ENCODE measurements around the gene BACE2. TPM values are rescaled to one million over a fixed set of nuclear protein-coding genes. Genes with fewer than 3 reads are reported as not detected.

The BACE2 gene
- total RNA-seq, 1 experiment from 2014 or later, result 23.2 TPM

DNA sequence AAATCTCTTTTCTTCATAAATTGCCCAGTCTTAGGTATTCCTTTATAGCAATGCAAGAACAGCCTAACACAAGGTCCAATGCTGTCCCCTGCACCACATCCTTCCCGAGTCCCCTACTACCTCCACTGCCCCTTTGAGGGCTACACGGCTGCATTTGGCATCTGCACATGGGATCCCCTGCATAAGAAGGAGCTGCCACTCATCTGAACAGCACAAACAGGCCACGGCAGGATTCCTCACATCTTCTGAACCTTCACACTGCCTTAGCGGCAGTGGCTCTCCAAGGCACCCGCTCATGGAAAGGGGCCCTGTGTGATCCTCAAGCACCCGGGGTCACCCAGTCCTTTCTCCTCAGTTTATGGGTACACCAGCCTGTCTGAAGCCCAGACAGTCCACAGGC is 29.2 kb upstream of the BACE2 start:
- H3K9me2 ChIP-seq (ENCODE audit: insufficient read depth), result no peaks in the 10 kb centered on the region
- DNase-seq (ENCODE audit: low read depth, low spot score), result no peak
- TF ChIP-seq RAD21 (IDR thresholded peaks at IDR 0.05; ENCODE audit: low read depth) (no peak), POLR2AphosphoS5 (IDR thresholded peaks at IDR 0.05; ENCODE audit: low read depth, low read length) (no peak), TCF7L2 (IDR thresholded peaks at IDR 0.05; ENCODE audit: borderline replicate concordance, extremely low read depth, insufficient read depth, insufficient read length) (no peak), ELF1 (IDR thresholded peaks at IDR 0.05; ENCODE audit: borderline replicate concordance, low read depth) (no peak), POLR2A (IDR thresholded peaks at IDR 0.05; ENCODE audit: borderline replicate concordance, extremely low read depth, insufficient read depth, insufficient read length) (no peak), SRF (IDR thresholded peaks at IDR 0.05; ENCODE audit: low read depth) (no peak), FOSL1 (IDR thresholded peaks at IDR 0.05; ENCODE audit: low read depth) (no peak)
- TF ChIP-seq, protein P1, sequence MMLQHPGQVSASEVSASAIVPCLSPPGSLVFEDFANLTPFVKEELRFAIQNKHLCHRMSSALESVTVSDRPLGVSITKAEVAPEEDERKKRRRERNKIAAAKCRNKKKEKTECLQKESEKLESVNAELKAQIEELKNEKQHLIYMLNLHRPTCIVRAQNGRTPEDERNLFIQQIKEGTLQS (IDR thresholded peaks at IDR 0.05), result no peak
- intact Hi-C loops (cut with micrococcal nuclease), result no loop called here
- H3K9ac ChIP-seq (ENCODE audit: low read length), result no peak overlapping the region
- H3K27me3 ChIP-seq (ENCODE audit: insufficient read depth, low read length), result peaks cover 10% of the 10 kb centered on the region; the same call in 1 of the 2 replicates
- no peak overlapping the region for H2AFZ ChIP-seq (ENCODE audit: low read depth, low read length, poor library complexity, severe bottlenecking)
- no peak overlapping the region for H3K27ac ChIP-seq (ENCODE audit: low read depth, low read length)
- ATAC-seq, result no peak
- H3K4me3 ChIP-seq (replicated peaks in 1 of 2; ENCODE audit: low read depth in 1 of 2, low read length in 2 of 2), result no peak overlapping the region
- peaks cover 0 to 7% of the 10 kb centered on the region in 2 experiments; a peak in 1 of 4 replicates for H3K4me1 ChIP-seq (ENCODE audit: control insufficient read depth in 1 of 2, insufficient read depth in 2 of 2, low read length in 2 of 2)
- no peaks in the 10 kb centered on the region for H3K9me3 ChIP-seq (ENCODE audit: control insufficient read depth in 1 of 2, insufficient read depth in 1 of 2, low read depth in 1 of 2, low read length in 2 of 2)
- BruUV-seq (replicated peaks), result no TSS peak
- RAD21 ChIA-PET (ENCODE audit: low non-redundant PET in 1 of 2, low total read pairs in 2 of 2, uncharacterized antibody in 2 of 2, unreplicated experiment in 2 of 2), result no interaction called here
- POLR2A ChIA-PET, result no interaction called here
- no peaks in the 10 kb centered on the region for H4K20me1 ChIP-seq (ENCODE audit: insufficient read depth)
- no peaks in the 10 kb centered on the region for H3K79me2 ChIP-seq (ENCODE audit: insufficient read depth, low read length)
- H3K36me3 ChIP-seq (ENCODE audit: control insufficient read depth in 1 of 2, insufficient read depth in 2 of 2, low read length in 2 of 2), result no peaks in the 10 kb centered on the region
- no peak overlapping the region for H3K4me2 ChIP-seq (ENCODE audit: low read length)
- CTCF ChIA-PET, result no interaction called here

DNA sequence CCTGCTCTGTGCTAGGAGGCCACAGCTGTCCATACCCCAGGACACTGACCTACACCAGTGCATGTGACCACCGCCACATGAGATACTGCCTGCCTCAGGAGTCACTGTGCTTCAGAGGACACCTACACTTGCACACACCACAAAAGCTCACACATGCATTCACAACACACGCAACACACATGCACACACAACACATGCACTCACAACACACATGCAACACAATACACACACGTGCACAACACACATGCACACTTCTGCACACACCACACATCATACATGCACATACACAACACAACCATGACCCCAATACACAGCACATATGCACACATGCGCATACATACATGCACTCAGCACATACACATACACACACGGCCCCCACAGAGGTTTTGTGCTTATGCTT is 28.7 kb upstream of the BACE2 start:
- no peaks in the 10 kb centered on the region for H3K9me2 ChIP-seq (ENCODE audit: insufficient read depth)
- H3K27ac ChIP-seq (ENCODE audit: low read depth, low read length), result no peak overlapping the region
- H3K79me2 ChIP-seq (ENCODE audit: insufficient read depth, low read length), result no peaks in the 10 kb centered on the region
- TF ChIP-seq REST (IDR thresholded peaks at IDR 0.05; ENCODE audit: low read depth) (no peak), SIN3A (IDR thresholded peaks at IDR 0.05; ENCODE audit: low read depth) (no peak), POLR2AphosphoS5 (IDR thresholded peaks at IDR 0.05; ENCODE audit: low read depth, low read length) (no peak), CTCF (IDR thresholded peaks at IDR 0.05 in 2 of 3, conservative IDR thresholded peaks at IDR 0.05 in 1 of 3; ENCODE audit: borderline replicate concordance in 1 of 3, insufficient read depth in 1 of 3, low read depth in 2 of 3, low read length in 2 of 3) (no peak), SRF (IDR thresholded peaks at IDR 0.05; ENCODE audit: low read depth) (no peak), ZNF274 (IDR thresholded peaks at IDR 0.05; ENCODE audit: low read depth, low read length) (no peak), RAD21 (IDR thresholded peaks at IDR 0.05; ENCODE audit: low read depth) (no peak), TCF7L2 (IDR thresholded peaks at IDR 0.05; ENCODE audit: borderline replicate concordance, extremely low read depth, insufficient read depth, insufficient read length) (no peak), SP1 (IDR thresholded peaks at IDR 0.05; ENCODE audit: low read depth) (no peak)
- no peak overlapping the region for H3K4me2 ChIP-seq (ENCODE audit: low read length)
- H3K9ac ChIP-seq (ENCODE audit: low read length), result no peak overlapping the region
- ChIA-PET CTCF (no interaction called here), RAD21 (ENCODE audit: low non-redundant PET in 1 of 2, low total read pairs in 2 of 2, uncharacterized antibody in 2 of 2, unreplicated experiment in 2 of 2) (no interaction called here), POLR2A (no interaction called here)
- DNase-seq (ENCODE audit: low read depth, low spot score) (no peak), ATAC-seq (no peak)
- no peaks in the 10 kb centered on the region for H4K20me1 ChIP-seq (ENCODE audit: insufficient read depth)
- no peak overlapping the region for H2AFZ ChIP-seq (ENCODE audit: low read depth, low read length, poor library complexity, severe bottlenecking)
- peaks cover 0 to 7% of the 10 kb centered on the region in 2 experiments; a peak in 1 of 4 replicates for H3K4me1 ChIP-seq (ENCODE audit: control insufficient read depth in 1 of 2, insufficient read depth in 2 of 2, low read length in 2 of 2)
- intact Hi-C loops (cut with micrococcal nuclease), result no loop called here
- no peak overlapping the region for H3K4me3 ChIP-seq (replicated peaks in 1 of 2; ENCODE audit: low read depth in 1 of 2, low read length in 2 of 2)
- H3K36me3 ChIP-seq (ENCODE audit: control insufficient read depth in 1 of 2, insufficient read depth in 2 of 2, low read length in 2 of 2), result no peaks in the 10 kb centered on the region
- BruUV-seq (replicated peaks), result no TSS peak
- no peaks in the 10 kb centered on the region for H3K9me3 ChIP-seq (ENCODE audit: control insufficient read depth in 1 of 2, insufficient read depth in 1 of 2, low read depth in 1 of 2, low read length in 2 of 2)
- H3K27me3 ChIP-seq (ENCODE audit: insufficient read depth, low read length), result peaks cover 12% of the 10 kb centered on the region; the same call in 1 of the 2 replicates

Data from HCT116 (cell line).